Measurements from ENCODE around the gene SLC6A7. TPM values are rescaled to one million over a fixed set of nuclear protein-coding genes. Genes with fewer than 3 reads are reported as not detected.

SLC6A7 gene
- total RNA-seq, 1 experiment from 2014 or later = 0.04 TPM

DNA sequence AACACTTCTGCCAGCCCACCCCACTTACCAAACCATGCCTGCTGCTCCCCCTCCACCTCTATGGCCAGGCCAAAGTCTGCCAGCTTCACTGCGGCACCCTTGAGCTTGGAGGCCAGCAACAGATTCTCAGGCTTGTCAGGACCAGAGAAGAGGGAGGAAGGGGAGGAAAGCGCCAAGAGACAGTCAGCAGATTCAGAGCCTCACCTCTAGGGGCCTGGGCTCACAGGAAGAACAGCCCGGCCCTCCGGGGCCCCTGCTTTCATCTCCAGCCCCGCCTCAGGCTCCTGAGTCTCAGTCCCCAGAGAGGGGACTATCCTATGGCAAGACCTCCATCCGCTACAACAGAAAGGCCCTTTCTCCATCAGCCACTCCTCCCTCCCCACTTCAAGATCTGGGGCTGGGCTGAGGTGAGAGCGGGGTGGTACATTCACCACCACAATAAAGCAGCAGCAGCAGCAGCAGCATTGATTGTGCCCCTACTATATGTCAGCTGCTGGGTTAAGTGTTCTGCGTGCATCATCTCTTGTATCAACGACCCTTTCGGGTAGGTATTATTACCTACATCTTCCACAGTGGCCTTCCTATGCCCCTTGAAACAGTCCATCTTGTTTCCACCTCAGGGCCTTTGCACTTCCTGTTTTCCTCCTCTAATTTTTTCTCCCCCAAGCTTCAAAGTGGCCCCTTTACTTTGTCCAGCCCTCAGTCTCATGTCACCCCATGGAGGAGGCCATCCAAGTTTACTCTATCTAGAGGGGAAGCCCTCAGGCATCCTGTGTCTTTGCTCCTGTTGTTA is 63.8 kb downstream of the SLC6A7 start:
- ATAC-seq (peak; percentile 62), DNase-seq (ENCODE audit: low spot score) (peak; percentile 29)
- Mint-ChIP-seq H3K9me3 (no peaks in the 10 kb centered on the region), H3K4me1 (peaks cover 5% of the 10 kb centered on the region), H3K4me3 (no peak overlapping the region), H3K27me3 (ENCODE audit: low read depth) (no peaks in the 10 kb centered on the region), H3K36me3 (no peaks in the 10 kb centered on the region), H3K27ac (no peak overlapping the region)
- CTCF ChIA-PET = interaction anchor here (0.8 to 1.5 kb wide), 5 partner anchors 9 to 178 kb away, joined by 3 read pairs; no protein-coding TSS in a partner anchor
- peak; percentile 61; the same call in 1 of the 2 replicates for TF ChIP-seq GTF2I (CRISPR knock-in tag; conservative IDR thresholded peaks at IDR 0.05)
- TF ChIP-seq, protein P1, sequence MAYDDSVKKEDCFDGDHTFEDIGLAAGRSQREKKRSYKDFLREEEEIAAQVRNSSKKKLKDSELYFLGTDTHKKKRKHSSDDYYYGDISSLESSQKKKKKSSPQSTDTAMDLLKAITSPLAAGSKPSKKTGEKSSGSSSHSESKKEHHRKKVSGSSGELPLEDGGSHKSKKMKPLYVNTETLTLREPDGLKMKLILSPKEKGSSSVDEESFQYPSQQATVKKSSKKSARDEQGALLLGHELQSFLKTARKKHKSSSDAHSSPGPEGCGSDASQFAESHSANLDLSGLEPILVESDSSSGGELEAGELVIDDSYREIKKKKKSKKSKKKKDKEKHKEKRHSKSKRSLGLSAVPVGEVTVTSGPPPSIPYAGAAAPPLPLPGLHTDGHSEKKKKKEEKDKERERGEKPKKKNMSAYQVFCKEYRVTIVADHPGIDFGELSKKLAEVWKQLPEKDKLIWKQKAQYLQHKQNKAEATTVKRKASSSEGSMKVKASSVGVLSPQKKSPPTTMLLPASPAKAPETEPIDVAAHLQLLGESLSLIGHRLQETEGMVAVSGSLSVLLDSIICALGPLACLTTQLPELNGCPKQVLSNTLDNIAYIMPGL (CRISPR knock-in tag; IDR thresholded peaks at IDR 0.05) = no peak
- POLR2A ChIA-PET = no interaction called here

DNA sequence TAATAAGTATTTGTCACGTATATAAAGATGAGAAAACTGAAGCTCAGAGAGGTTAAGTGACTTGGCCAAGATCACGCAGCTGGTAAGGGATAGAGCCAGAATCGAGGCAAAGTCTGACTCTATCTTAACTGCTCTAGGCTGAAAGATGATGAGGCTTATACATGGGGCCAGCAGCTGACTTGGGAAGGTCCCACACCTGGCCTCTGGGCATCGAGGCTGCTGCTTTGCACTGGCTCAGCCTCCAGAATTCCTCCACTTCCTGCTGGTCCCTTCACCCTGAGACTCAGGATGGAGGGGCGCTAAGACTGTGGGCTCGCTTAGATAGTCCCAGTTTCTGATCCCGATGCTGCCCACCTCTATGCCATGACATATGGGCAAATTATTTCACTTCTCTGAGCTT is 64.5 kb downstream of the SLC6A7 start:
- Mint-ChIP-seq H3K4me1 (peaks cover 5% of the 10 kb centered on the region), H3K27me3 (ENCODE audit: low read depth) (no peaks in the 10 kb centered on the region)
- CTCF ChIA-PET = interaction anchor here (1.4 to 2.0 kb wide), 3 partner anchors 18 to 138 kb away, joined by 3 to 6 read pairs (median 3); no protein-coding TSS in a partner anchor
- TF ChIP-seq, protein P2, sequence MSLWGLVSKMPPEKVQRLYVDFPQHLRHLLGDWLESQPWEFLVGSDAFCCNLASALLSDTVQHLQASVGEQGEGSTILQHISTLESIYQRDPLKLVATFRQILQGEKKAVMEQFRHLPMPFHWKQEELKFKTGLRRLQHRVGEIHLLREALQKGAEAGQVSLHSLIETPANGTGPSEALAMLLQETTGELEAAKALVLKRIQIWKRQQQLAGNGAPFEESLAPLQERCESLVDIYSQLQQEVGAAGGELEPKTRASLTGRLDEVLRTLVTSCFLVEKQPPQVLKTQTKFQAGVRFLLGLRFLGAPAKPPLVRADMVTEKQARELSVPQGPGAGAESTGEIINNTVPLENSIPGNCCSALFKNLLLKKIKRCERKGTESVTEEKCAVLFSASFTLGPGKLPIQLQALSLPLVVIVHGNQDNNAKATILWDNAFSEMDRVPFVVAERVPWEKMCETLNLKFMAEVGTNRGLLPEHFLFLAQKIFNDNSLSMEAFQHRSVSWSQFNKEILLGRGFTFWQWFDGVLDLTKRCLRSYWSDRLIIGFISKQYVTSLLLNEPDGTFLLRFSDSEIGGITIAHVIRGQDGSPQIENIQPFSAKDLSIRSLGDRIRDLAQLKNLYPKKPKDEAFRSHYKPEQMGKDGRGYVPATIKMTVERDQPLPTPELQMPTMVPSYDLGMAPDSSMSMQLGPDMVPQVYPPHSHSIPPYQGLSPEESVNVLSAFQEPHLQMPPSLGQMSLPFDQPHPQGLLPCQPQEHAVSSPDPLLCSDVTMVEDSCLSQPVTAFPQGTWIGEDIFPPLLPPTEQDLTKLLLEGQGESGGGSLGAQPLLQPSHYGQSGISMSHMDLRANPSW (CRISPR knock-in tag; conservative IDR thresholded peaks at IDR 0.05; ENCODE audit: low read depth) = no peak
- TF ChIP-seq NFATC4 (CRISPR knock-in tag; IDR thresholded peaks at IDR 0.05) (no peak), FOXK1 (CRISPR knock-in tag; IDR thresholded peaks at IDR 0.05) (no peak), SOX15 (CRISPR knock-in tag; IDR thresholded peaks at IDR 0.05) (no peak), ZNF396 (CRISPR knock-in tag; IDR thresholded peaks at IDR 0.05; ENCODE audit: borderline replicate concordance) (no peak), FOXP1 (CRISPR knock-in tag; IDR thresholded peaks at IDR 0.05; ENCODE audit: borderline replicate concordance) (no peak), ZNF423 (CRISPR knock-in tag; IDR thresholded peaks at IDR 0.05) (no peak), ZNF219 (CRISPR knock-in tag; IDR thresholded peaks at IDR 0.05; ENCODE audit: borderline replicate concordance) (no peak), ATF1 (CRISPR knock-in tag; IDR thresholded peaks at IDR 0.05) (no peak)
- TF ChIP-seq, protein P3, sequence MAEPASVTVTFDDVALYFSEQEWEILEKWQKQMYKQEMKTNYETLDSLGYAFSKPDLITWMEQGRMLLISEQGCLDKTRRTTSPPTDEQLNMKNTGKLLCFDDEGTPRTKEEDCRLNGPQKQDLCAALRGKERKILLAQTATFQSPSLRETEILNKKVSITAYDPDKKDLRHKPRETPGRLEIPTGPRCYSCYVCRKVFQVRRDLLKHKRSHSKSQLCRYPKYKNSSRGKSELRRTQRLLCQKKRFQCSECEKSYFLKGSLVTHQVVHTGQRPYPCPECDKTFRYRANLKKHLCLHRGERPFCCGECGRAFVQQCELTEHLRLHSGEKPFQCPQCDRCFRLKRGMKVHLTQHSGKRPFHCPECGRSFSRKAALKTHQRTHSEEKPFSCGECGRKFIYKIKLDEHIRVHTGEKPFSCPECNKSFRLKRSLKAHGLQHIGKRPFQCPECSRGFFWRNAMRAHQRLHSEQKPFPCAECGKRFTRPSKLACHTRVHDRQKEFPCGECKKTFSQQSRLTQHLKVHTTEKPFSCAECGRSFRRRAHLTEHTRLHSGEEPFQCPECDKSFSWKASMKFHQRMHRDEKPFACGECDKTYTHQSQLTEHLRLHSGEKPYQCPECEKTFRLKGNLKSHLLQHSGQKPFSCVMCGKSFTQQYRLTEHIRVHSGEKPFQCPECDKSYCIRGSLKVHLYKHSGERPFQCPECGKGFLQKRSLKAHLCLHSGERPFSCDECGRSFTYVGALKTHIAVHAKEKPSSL (CRISPR knock-in tag; conservative IDR thresholded peaks at IDR 0.05) = no peak
- TF ChIP-seq, protein P1 (CRISPR knock-in tag; IDR thresholded peaks at IDR 0.05) = no peak
- TF ChIP-seq, protein P4, sequence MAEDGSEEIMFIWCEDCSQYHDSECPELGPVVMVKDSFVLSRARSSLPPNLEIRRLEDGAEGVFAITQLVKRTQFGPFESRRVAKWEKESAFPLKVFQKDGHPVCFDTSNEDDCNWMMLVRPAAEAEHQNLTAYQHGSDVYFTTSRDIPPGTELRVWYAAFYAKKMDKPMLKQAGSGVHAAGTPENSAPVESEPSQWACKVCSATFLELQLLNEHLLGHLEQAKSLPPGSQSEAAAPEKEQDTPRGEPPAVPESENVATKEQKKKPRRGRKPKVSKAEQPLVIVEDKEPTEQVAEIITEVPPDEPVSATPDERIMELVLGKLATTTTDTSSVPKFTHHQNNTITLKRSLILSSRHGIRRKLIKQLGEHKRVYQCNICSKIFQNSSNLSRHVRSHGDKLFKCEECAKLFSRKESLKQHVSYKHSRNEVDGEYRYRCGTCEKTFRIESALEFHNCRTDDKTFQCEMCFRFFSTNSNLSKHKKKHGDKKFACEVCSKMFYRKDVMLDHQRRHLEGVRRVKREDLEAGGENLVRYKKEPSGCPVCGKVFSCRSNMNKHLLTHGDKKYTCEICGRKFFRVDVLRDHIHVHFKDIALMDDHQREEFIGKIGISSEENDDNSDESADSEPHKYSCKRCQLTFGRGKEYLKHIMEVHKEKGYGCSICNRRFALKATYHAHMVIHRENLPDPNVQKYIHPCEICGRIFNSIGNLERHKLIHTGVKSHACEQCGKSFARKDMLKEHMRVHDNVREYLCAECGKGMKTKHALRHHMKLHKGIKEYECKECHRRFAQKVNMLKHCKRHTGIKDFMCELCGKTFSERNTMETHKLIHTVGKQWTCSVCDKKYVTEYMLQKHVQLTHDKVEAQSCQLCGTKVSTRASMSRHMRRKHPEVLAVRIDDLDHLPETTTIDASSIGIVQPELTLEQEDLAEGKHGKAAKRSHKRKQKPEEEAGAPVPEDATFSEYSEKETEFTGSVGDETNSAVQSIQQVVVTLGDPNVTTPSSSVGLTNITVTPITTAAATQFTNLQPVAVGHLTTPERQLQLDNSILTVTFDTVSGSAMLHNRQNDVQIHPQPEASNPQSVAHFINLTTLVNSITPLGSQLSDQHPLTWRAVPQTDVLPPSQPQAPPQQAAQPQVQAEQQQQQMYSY (CRISPR knock-in tag; IDR thresholded peaks at IDR 0.05) = no peak
- TF ChIP-seq, protein P5, sequence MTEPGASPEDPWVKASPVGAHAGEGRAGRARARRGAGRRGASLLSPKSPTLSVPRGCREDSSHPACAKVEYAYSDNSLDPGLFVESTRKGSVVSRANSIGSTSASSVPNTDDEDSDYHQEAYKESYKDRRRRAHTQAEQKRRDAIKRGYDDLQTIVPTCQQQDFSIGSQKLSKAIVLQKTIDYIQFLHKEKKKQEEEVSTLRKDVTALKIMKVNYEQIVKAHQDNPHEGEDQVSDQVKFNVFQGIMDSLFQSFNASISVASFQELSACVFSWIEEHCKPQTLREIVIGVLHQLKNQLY (CRISPR knock-in tag; IDR thresholded peaks at IDR 0.05) = no peak
- TF ChIP-seq, protein P6, sequence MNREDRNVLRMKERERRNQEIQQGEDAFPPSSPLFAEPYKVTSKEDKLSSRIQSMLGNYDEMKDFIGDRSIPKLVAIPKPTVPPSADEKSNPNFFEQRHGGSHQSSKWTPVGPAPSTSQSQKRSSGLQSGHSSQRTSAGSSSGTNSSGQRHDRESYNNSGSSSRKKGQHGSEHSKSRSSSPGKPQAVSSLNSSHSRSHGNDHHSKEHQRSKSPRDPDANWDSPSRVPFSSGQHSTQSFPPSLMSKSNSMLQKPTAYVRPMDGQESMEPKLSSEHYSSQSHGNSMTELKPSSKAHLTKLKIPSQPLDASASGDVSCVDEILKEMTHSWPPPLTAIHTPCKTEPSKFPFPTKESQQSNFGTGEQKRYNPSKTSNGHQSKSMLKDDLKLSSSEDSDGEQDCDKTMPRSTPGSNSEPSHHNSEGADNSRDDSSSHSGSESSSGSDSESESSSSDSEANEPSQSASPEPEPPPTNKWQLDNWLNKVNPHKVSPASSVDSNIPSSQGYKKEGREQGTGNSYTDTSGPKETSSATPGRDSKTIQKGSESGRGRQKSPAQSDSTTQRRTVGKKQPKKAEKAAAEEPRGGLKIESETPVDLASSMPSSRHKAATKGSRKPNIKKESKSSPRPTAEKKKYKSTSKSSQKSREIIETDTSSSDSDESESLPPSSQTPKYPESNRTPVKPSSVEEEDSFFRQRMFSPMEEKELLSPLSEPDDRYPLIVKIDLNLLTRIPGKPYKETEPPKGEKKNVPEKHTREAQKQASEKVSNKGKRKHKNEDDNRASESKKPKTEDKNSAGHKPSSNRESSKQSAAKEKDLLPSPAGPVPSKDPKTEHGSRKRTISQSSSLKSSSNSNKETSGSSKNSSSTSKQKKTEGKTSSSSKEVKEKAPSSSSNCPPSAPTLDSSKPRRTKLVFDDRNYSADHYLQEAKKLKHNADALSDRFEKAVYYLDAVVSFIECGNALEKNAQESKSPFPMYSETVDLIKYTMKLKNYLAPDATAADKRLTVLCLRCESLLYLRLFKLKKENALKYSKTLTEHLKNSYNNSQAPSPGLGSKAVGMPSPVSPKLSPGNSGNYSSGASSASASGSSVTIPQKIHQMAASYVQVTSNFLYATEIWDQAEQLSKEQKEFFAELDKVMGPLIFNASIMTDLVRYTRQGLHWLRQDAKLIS (CRISPR knock-in tag; IDR thresholded peaks at IDR 0.05; ENCODE audit: borderline replicate concordance) = no peak

More for the DNA sequence above, 64.5 kb downstream of the SLC6A7 start:
- Mint-ChIP-seq H3K9me3 (no peaks in the 10 kb centered on the region), H3K27ac (no peak overlapping the region), H3K36me3 (no peaks in the 10 kb centered on the region), H3K4me3 (no peak overlapping the region)
- POLR2A ChIA-PET = no interaction called here
- ATAC-seq (no peak), DNase-seq (ENCODE audit: low spot score) (no peak)

Measured in WTC11 (cell line).